ENCODE measurements around the gene NOL9. TPM values are rescaled to one million over a fixed set of nuclear protein-coding genes. Genes with fewer than 3 reads are reported as not detected.

The NOL9 gene
- total and polyA plus RNA-seq, 9 of the 15 experiments (the other 6 are each of a cell fraction or from before 2014, with no cell fraction given): 5.6 to 76.5 (median 47.3) TPM

- no peak for TF ChIP-seq THAP7 (CRISPR knock-in tag; IDR thresholded peaks at IDR 0.05)
- TF ChIP-seq KLF16 (IDR thresholded peaks at IDR 0.05): no peak
- TF ChIP-seq SNIP1 (IDR thresholded peaks at IDR 0.05; ENCODE audit: low read depth): no peak
- TF ChIP-seq PKNOX1 (IDR thresholded peaks at IDR 0.05): 0 out of 2 replicates have a peak, but pooled peaks have one; percentile 25
- no peak for TF ChIP-seq GTF2A2 (tag; IDR thresholded peaks at IDR 0.05)
- no peak for TF ChIP-seq PREB (CRISPR knock-in tag; IDR thresholded peaks at IDR 0.05)
- TF ChIP-seq BRD4 (IDR thresholded peaks at IDR 0.05): no peak
- no peak for TF ChIP-seq HDAC6 (IDR thresholded peaks at IDR 0.05; ENCODE audit: low read depth, low read length)
- TF ChIP-seq NFRKB (IDR thresholded peaks at IDR 0.05; ENCODE audit: low read depth): 0 out of 2 replicates have a peak, but pooled peaks have one; percentile 34
- no peak; the same call in 1 of the 2 replicates for TF ChIP-seq IRF2 (CRISPR knock-in tag; IDR thresholded peaks at IDR 0.05)
- no peak for TF ChIP-seq NKRF (IDR thresholded peaks at IDR 0.05; ENCODE audit: borderline replicate concordance)
- peak; percentile 39; the same call in 1 of the 2 replicates for TF ChIP-seq ELF4 (CRISPR knock-in tag; IDR thresholded peaks at IDR 0.05)
- TF ChIP-seq MCM7 (IDR thresholded peaks at IDR 0.05): no peak
- TF ChIP-seq ZNF239 (CRISPR knock-in tag; IDR thresholded peaks at IDR 0.05): no peak
- no peak for TF ChIP-seq NR3C1 (CRISPR knock-in tag; IDR thresholded peaks at IDR 0.05)
- no peak for TF ChIP-seq MEIS2 (IDR thresholded peaks at IDR 0.05; ENCODE audit: partially characterized antibody)
- TF ChIP-seq DLX4 (CRISPR knock-in tag; IDR thresholded peaks at IDR 0.05): no peak
- 0 out of 2 replicates have a peak, but pooled peaks have one; percentile 56 for TF ChIP-seq THRB (CRISPR knock-in tag; conservative IDR thresholded peaks at IDR 0.05)
- TF ChIP-seq MLLT1 (IDR thresholded peaks at IDR 0.05): 0 out of 4 replicates have a peak, but pooled peaks of 1 of the 2 experiments have one; percentile 44
- no peak for TF ChIP-seq BRCA1 (IDR thresholded peaks at IDR 0.05)
- no peak for TF ChIP-seq BRCA1 (CRISPR knock-in tag; IDR thresholded peaks at IDR 0.05)
- no peak for TF ChIP-seq ZNF717 (CRISPR knock-in tag; IDR thresholded peaks at IDR 0.05)
These were observed 14.7 kb upstream of the NOL9 start (continued) for GRCh38 chr1:6569033-6569432.
